ENCODE data around the gene COLEC11.

- TF ChIP-seq CTCF (IDR thresholded peaks at IDR 0.05; ENCODE audit: poor library complexity): no peak
- no peak for TF ChIP-seq EZH2 (IDR thresholded peaks at IDR 0.05; ENCODE audit: borderline replicate concordance)
- TF ChIP-seq EZH2phosphoT487 (IDR thresholded peaks at IDR 0.05; ENCODE audit: low read depth, severe bottlenecking, unreplicated experiment): no peak
Observed at GRCh38 chr2:3677436-3677835, 82.5 kb downstream of the COLEC11 start.

Measured in hepatocyte (in vitro differentiated cells).